ENCODE data around the gene GLUD2.

The GLUD2 gene

GRCh38 chrX:121084903-121085611, 37.6 kb downstream of the GLUD2 start:
- Histone ChIP-seq H3K9me3 (no peaks in the 10 kb centered on the region), H3K27me3 (no peaks in the 10 kb centered on the region), H3K4me1 (no peaks in the 10 kb centered on the region), H3K36me3 (no peaks in the 10 kb centered on the region), H3K4me3 (ENCODE audit: low read depth, low read length) (no peak overlapping the region)
- TF ChIP-seq CTCF (IDR thresholded peaks at IDR 0.05; ENCODE audit: low read depth, low read length) = no peak
- DNase-seq = no peak

GRCh38 chrX:121085612-121086010, 38.2 kb downstream of the GLUD2 start:
- Histone ChIP-seq H3K36me3 (no peaks in the 10 kb centered on the region), H3K9me3 (no peaks in the 10 kb centered on the region), H3K4me3 (ENCODE audit: low read depth, low read length) (no peak overlapping the region), H3K27me3 (no peaks in the 10 kb centered on the region), H3K4me1 (no peaks in the 10 kb centered on the region)
- no peak for TF ChIP-seq CTCF (IDR thresholded peaks at IDR 0.05; ENCODE audit: low read depth, low read length)
- no peak for DNase-seq

GRCh38 chrX:121093011-121093410, 45.6 kb downstream of the GLUD2 start:
- TF ChIP-seq CTCF (IDR thresholded peaks at IDR 0.05; ENCODE audit: low read depth, low read length) = no peak
- no peaks in the 10 kb centered on the region for H3K4me1 ChIP-seq
- H3K36me3 ChIP-seq = no peaks in the 10 kb centered on the region
- H3K27me3 ChIP-seq = no peaks in the 10 kb centered on the region
- DNase-seq = no peak
- no peak overlapping the region for H3K4me3 ChIP-seq (ENCODE audit: low read depth, low read length)
- no peaks in the 10 kb centered on the region for H3K9me3 ChIP-seq

All from BE2C (cell line).